Stimulated activated CD8-positive, alpha-beta memory T cell treated with anti-CD3 and anti-CD28 coated beads, Interleukin-2, amount 100 ng/mL, for 1 hour (primary cell): ENCODE measurements around the gene DHRS12.

Source experiments
- DNase-seq, 2 donors: peaks; one replicate each; pipeline ENCODE4 v3.0.0-alpha.2; 2020; ENCODE audit warnings: low read depth in 2 of 2

Gene DHRS12

DNA sequence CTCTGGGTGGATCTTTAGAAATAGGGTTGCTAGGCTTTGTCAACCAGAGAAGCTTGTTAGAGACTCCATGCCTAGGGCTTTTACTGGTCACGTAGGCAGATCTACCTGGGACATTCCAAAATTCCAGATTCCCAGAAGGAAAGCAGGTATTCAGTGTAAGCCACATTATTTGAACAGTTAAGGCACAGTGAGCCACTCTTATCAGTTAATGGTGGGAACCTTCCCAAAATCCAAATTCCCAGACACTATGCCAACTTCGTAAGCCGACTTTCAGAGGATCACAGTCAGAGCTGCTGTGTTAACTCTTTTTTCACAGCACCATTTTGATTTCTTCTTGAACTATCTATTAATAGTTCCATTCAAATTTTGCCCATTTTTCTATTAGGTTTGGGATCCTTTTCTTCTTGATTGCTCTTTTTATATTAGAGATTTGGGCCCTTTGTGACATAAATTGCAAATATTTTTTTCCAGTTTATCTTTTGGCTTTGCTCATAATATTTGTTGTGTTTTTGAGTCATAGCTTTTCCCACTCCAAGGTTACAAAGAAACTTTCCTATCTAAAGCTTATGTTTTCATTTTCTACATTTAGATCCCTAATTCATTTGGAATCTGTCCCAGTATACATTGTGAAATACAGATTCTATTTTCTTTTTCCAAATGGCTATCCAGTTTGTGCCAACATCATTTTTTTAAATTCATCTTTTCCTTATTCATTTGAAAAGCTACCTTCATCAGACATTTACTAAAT is 77.3 kb downstream of the DHRS12 start:
- DNase-seq: no peak

DNA sequence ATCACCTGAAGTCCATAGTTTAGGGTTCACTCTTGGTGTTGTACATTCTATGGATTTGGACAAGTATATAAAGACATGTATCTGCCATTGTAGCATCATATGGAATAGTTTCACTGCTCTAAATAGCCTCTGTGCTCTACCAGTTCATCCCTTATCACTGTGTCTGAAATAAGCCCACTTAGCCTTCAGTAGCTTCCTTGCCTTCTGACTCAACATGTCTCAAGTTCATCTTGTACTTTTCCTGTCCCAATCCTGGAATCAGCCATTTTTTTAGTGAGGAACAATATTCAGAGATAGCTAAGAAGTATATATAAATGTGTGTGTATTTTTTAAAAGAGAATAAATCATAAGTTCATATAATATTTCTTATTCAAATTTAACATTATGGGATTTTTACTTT is 79.2 kb downstream of the DHRS12 start:
- no peak for DNase-seq

DNA sequence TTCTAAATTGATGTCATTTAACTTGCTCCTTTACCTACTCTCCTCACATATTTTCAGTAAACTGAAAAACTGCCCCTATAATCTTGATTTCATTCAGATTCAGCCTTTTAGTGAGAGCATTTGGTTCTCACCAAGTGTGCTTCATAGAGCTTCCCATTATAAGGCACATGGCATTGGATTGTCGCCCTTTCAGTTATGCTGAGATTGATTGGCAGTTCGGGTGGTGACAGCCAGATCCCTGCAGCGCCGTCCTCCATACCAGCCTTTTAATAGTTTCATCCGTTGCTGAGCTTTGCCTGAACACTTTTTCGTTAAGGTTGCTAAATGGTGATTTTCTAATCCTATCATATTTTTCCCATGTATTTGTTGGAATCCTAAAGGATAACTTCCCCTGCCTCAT is 80.4 kb downstream of the DHRS12 start:
- DNase-seq: no peak

DNA sequence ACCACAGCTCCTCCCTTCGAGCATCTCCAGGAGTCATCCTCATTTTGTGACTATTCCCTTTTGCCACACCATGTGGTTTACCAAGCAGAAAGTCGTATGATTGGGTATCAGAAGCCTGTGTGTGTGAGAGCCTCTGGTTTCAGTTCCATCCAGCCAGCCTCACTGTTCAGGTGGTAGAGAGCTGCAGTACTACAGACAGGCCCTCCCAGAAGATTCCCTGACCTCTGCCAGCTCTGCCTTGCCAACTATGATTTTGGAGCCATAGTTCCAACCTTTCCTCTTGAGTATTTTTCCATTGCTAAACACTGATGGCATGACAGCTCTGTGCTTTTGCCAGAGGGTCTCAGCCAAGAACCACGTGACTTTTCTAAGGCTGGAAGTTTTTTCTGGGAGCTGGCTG is 82.5 kb downstream of the DHRS12 start:
- no peak for DNase-seq

DNA sequence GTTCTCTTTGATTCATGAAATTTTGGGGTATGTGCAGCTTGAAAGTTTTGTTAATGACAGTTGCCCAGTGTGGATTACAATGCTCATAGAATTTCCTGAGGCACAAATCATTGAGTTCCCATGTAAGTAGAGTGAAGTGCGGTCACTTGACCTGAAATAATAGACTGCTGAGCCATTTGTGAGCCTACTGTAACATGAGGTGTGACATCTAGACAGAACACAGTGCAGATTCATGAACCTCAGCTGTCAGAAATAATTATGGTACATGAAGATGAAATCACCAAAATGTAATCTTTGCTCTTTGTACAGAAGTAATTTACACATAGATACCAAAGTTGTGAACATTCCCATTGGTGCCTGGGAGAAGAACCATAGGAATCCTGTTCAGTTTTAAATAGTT is 84.6 kb downstream of the DHRS12 start:
- no peak for DNase-seq
